ENCODE measurements around the gene GTSE1.

Gene GTSE1

DNA sequence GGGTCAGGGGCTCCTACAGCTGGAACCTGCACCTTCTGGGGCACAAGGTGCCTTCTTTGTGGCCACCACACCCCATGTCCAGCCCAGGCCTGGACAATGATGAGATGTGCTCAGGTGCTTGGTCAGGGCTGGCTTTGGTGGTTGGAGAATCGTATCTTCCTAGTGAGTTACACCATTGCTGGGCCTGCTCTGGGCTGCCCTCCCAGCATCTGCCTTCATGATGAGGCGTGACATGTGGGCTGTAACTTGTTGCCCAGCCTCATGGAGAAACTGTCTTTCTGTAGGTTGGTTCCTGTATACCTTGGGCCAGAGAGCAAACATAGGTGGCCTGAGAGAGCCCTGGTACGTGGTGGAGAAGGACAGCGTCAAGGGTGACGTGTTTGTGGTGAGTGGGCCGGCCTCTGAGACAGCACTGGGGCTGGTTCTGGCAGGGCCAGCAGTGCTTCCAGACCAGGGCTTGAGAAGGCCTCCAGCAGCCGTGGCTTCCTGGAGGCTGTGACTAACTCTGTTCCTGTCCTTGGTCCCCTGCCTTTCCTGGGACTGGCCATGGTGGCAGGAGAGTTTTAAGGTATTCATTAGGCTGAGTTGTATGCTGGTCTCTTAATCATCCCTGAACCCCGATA lies 56.9 kb downstream of the GTSE1 start:
- DNase-seq (ENCODE audit: low spot score), result no peak

DNA sequence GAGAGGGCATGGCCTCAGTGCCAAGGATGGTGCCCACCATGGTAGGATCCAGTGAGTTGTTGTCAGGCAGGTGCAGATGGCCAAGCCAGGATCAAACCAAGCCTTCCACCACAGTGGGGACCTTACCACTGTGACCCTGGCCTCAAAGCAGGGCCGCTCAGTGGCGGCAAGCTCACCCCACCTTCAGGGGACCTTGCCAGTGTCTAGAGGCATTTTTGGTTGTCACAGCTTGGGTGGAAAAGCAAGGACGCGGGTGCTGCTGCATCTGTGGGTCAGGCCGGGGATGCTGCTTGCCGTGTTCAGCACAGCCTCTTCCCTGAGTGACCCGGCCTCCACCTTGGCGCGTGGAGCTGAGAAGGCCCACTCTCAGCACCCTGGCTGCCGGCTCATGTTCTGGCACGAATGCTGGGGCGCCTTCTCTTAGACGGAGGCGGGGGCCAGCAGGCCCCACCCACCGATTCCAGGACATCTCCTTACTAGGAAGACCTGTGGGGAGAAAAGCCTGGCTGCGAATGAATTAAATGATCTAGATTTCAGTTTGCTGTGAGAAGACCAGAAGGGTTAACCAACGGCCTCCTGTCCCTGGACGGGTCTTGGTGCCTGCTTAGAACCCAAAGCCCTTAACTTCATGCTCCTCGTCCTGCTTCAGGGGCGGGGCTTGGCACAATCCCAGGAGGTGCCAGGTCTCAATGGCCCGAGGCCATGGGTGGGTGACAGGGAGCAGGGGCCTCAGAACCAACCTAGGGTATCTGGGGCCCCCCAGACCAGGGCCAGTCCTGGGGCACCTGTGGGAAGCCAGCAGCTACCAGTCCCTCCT lies 57.7 kb downstream of the GTSE1 start:
- DNase-seq (ENCODE audit: low spot score), result no peak

DNA sequence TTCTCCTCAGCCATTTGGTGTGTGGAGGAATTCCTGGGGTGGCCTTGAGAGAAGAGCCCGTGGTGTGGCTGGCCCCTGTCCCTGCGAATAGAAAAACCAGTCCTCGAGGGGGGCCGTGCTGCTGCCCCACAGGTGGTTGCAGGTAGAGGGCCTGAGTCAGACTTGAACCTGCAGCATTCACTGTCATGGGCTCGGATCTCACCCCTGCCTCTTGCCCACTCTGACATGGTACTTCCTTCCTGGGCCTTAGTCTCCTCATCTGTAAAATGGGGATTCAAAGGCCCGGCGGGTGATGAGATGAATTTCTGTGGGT lies 58.3 kb downstream of the GTSE1 start:
- no peak for DNase-seq (ENCODE audit: low spot score)

DNA sequence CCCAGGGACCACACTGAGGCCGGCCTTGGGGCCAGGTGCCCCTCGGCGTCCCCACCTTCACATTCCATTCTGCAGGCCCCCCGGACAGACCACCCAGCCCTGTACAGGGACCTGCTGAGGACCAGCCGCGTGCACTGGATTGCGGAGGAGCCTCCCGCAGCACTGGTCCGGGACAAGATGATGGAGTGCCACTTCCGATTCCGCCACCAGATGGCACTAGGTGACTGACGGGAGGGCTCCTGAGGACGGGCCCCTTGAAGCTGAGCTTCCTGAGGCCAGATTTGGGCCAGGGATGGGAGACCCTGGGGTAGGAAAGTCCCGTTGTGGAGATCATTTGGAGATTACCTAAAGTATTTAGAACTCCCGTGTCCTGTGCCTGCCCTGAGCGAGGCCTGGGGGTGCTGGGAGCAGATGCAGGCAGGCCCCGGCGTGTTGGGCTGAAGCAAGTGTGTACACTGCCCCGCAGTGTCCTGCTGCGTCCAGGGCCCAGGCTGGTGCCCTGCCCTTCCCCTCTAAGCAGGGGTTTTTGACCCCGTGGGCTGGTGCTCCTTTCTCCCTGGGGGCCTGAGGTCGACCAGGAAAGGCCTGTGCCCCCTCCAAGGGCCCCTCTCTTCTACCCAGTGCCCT lies 58.8 kb downstream of the GTSE1 start:
- peak; percentile 85 for DNase-seq (ENCODE audit: low spot score)

DNA sequence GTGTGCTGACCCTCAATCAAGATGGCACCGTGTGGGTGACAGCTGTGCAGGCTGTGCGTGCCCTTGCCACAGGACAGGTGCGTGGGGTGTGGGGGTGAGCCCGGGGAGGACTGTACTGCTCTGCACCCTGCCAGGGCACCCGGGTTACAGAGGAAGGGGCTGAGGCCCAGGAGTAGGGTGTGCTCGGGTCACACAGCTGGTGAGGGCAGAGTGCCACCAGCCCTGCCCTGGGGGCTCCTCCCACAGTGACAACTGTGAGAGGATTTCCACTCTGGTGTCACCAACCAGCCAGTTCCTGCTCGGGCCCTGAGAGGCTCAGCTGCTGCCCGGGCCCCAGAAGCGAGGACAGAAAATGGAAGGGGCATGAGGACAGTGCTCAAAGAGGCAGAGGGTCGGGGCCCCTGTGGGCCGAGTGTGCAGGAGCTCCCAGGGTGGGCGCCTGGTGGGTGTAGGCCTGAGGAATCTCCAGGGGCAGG lies 59.4 kb downstream of the GTSE1 start:
- DNase-seq (ENCODE audit: low spot score), result no peak

DNA sequence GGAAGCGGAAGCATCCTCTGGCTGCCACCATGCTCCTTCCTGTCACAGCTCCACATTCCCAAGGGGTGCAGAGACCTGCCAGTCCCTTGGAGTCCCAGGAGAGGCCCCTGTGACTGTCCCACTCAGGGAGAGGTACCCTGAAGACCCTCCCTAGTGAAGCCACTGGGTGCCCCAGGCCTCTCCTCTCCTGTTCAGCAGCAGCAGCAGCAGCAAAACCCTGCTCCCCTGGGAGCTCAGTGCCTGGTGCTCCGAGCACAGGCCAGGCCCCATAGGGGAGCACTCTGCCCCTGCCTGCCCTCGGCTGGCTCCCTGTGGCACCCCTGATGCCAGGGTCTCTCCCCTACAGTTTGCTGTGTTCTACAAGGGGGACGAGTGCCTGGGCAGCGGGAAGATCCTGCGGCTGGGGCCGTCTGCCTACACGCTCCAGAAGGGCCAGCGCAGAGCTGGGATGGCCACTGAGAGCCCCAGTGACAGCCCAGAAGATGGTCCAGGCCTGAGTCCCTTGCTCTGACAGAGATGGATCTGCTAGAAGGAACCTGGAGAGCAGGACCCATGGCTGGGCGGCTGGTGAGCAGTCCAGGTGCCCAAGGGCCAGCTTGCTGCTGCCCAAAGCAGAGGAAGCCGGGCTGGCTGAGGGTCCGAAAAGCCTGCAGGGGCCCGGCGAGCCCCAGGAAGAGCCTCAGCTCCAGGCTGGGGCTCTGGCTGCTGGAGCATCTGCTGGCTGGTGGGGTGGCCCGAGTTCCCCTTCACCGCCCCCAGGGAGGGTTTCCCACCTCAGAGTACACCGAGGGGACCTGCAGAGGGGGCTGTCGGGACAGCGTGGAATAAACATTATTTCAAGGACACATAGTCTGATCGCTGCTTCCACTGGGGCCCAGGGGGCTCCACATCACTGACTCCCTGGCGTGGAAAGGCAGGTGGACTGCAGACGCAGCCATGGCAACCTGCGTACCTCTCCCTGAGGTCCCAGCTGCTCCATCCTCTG lies 60.1 kb downstream of the GTSE1 start:
- no peak for DNase-seq (ENCODE audit: low spot score)

DNA sequence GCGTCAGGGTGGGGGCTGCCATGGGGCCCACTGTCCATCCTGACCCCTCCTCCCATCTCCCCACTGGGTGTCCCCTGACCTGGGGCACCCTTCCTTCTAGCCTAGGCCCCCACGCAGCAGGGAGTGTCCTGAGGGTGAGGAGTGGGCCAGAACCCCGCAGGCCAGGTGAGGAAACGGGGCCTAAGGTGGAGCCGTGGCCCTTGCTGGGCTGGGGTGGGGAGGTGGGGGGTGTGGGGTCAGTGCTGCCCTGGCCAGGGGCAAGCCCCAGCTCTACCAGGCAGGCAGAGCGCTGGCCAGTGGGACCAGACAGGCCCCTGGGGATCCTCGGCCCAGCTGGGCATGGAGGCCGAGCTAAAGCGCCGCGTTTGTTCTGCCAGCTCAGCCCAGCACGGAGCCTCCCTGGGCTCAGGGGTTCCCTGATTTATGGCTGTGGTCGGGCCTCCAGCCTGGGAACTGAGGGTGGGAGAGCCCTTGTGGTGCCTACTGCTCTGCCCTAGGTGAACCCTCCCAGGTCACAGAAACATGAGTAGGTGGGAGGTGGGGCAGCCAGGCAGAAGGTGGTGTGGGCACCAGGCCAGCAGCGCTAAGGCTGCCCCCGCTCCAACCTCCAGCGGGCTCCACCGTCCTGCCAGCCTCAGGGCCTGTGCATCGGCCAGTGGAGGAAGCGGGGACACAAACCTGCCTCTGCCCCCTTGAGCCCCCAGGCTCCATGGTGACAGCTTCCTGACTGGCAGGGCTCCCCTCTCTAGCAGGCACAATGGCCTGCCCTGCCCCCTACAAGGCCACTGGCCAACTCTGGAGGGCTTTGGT lies 61.2 kb downstream of the GTSE1 start:
- no peak for DNase-seq (ENCODE audit: low spot score)

DNA sequence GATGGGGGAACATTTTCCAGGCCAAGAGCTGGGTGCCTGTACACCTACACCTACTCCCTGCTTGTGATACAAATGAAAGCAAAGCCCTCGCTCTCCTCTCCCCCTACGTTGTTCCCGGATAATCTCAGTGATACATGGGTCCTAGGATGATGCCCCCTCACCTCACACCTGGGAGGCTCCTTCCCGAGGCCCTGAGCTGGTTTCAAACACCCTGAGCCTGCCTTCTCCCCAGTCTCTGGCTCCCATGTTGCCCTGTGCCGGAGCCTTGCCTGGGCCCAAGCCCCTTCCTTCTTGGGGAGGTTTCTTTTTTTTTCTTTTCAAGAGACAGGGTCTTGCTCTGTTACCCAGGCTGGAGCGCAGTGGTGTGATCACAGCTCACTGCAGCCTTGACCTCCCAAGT lies 62.1 kb downstream of the GTSE1 start:
- DNase-seq (ENCODE audit: low spot score), result no peak

DNA sequence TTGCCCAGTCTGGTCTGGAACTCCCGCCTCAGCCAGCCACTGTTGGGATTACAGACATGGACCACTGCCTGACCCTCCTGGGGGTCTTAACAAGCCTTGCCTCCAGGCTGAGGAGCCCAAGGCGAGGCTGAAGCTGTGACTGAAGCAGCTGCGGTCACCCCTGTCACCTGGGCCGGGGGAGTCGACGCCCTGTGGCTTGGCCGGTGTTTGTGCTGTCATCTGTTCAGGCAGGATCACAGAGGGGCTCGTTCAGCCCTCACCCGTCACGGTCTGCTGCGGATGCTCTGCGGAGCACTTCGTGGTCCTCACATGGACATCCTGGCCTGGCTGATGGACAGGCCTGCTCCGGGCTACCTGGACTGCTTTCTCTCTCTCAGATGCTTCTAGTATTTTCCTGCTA lies 62.7 kb downstream of the GTSE1 start:
- no peak for DNase-seq (ENCODE audit: low spot score)

DNA sequence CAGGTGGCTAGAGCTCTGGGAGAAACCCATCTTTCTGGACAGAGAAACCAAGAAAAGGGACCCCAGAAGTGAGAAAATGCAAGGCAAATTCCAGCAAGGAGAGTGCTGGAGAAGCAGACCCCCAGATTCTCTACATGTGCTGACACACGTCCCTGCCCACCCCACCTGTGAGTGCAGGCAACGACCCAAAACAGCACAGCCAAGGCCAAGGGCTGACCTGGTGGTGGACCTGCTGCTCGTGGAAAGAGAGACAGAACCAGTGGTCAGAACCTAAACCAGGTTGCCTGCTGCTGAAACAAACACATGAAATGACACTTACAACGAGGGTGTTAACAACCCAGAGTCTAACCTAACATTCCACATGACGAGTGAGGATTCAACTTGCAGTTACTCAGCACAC lies 63.4 kb downstream of the GTSE1 start:
- DNase-seq (ENCODE audit: low spot score), result no peak

DNA sequence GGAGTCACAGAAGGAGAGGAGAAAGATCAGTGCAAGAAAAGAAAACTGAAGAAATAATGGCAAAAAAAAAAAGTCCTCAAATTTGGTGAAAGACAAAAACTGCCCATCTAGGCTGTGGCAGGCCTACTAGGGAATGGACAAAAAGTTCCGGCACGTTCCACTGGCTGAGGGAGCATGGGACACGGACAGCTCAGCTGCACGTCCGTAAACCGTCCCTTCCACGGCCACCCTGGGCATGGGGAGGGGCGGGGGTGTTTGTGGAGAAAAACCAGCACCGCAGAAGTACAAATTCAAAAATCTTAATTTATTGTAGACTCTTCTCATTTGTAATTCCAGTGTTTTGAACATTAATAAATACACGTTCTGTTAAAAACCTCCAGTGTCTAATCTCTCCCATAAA lies 64.2 kb downstream of the GTSE1 start:
- no peak for DNase-seq (ENCODE audit: low spot score)

DNA sequence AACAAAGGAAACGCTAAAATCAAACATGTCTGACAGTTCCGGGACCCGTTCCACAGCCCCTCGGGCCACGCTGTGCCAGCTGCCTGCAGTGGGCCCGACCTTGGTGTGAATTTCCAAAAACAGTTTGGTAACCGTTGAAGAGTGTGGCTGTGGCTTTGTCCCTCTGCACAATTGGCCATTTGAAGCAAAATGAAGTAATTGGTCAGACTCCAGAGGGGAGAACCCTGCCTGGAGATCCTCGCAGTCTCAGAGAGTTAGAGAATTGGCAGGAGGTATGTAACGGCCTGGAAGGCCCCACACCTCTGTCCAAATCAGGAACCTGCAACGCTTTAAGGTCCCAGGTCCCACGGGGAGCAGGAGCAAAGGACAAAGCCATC lies 65.1 kb downstream of the GTSE1 start:
- no peak for DNase-seq (ENCODE audit: low spot score)

DNA sequence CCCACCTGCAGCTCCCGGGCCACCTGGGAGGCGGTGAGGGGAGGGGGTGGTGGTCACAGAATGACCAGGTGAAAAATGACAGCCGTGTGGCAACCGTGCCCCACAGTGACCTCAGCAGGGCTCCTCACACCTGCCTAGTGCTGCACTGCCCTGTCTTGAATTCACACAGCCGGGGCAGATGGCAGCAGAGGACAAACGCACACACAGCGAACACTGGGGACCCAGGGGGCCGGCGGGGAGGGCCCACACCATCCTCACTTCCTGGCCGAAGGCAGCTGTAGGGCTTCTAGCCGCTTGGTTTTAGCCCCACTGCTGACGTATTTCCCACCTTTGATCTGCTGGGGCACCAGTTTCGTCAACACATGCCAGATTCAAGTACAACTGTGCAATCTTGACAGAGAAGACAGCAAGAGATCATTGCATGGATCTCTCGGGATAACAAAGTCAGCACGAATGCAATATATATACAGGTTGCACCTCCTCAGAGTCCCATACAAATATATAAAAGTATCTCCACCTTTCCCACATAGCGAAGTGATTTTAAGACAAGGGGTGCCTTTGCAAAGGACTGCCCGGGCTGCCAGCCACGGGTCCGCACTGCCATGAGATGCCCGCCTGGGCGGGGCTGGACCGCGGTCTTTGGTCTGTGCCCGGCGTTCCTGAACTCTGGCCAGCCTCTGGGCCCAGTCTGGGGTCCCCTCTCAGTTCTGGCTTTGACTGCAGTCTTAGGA lies 65.7 kb downstream of the GTSE1 start:
- DNase-seq (ENCODE audit: low spot score), result no peak

DNA sequence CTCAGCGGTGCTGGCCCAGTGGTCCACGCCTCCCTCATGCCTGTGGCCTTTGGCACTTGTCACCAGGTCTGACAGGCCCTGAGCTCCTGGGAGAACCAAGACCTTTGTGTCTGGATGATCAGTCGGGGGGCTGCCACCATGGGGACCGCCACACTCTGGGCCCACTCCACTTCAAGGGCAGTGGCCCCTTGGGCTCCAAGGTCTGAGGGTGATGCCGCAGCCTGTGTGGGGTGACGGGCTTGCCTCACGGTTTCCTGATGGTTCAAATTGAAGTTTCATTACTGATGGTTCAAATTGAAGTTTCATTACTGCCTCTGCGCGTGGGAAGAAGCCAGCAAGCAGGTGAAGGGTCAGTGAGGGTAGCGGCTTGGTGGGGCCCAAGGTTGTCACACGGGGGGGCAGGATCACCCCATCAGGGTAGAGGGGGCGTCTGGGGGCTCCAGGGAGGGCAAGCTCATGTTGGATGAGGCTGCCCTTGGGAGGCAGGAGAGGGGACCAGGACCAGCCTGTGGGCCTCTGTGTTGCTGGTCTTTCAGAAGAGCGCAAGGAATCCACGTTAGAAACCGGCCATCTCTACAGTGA lies 66.4 kb downstream of the GTSE1 start:
- no peak for DNase-seq (ENCODE audit: low spot score)

DNA sequence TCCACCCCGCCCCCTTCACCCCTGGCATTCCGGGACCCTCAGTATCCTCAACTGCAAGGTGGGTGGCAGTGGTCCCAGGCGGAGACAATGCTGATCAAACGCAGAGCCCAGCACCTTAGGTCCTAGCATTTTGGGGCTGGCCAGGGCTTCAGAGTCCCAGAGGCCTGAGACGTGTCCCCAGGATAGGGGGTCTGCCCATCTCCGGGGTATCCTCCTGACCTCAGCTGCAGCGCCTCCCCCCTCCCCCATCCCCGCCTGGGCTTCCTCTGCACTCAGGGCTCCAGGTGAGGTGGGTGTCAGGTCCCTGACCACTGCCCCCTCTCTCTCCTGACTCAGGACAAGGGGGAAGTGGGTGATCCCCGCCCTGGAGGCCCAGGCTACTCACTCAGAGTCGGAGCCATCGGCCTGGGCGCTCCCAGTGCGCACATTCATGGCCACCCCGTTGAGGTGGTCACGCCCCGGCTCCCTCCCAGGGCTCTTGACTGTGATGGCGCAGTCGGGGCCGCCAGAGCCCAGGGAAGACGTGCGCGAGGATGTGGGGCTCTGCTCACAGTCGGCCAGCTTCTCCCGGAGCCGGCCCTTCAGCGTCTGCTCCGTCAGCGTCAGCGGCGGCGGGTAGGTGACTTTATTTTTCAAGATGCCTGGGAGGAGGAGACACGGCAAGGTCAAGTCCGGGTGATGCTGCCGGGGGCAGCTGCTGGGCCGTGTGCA lies 67.1 kb downstream of the GTSE1 start:
- no peak for DNase-seq (ENCODE audit: low spot score)

DNA sequence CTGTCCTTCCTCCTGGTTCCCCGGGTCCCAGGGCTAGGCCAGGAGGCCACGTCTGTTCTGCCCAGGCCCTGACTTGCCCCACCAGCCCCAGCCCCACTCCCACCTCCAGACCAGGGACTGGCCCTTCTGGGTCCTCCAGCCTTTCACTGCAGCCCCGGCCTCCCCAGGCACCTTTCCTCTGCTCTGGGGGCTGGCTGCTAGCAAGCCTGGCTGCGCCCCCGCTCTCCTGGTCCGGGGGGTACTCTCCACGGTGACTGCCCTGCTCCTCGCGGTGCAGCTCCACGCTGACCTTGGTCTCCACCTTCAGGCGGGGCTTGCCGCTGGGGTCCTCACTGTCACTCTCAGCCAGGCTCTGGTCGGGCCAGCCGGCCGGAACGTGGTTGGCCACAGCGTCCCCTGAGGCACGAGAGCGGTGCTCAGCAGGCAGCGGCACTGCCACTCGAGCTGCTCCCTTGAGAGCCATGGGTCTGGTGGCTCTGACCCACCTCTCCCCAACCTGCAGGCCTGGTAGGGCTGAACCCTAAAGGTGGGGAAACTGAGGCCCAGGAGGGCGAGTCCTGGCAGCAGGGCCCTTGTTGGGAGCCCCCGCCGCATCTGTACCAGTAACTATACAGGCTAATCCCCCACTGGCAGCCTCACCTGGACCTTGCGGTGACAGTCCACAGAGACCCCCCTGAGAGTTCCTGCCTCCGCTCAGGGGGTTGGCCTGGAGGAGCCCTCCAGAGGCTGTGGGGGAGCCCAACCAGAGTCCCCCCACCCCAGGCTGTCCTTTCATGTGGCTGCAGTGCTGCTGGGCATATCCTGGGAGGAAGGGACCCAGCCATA lies 67.9 kb downstream of the GTSE1 start:
- no peak for DNase-seq (ENCODE audit: low spot score)

DNA sequence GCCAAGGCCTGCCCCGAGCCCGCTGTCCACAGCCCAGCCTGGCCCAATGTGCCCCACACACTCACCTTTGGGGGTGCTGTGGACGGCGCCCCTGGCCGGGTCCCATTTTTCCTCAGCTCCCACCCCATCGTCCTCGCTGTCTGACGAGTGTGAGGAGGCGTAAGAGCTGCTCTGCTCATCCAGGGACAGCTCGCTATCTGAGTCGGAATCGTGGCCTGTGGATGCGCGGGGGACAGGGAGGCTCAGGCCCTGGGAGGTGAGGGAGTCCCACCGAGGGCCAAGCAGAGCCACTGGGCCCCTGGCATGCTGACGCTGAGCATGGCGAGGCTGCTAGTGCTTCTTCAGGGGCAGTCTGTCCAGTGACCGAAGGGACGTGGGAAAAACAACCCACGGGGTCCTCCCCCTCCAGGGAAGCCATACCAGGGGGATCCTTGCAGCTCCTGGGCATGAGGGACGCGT lies 68.5 kb downstream of the GTSE1 start:
- DNase-seq (ENCODE audit: low spot score), result no peak

DNA sequence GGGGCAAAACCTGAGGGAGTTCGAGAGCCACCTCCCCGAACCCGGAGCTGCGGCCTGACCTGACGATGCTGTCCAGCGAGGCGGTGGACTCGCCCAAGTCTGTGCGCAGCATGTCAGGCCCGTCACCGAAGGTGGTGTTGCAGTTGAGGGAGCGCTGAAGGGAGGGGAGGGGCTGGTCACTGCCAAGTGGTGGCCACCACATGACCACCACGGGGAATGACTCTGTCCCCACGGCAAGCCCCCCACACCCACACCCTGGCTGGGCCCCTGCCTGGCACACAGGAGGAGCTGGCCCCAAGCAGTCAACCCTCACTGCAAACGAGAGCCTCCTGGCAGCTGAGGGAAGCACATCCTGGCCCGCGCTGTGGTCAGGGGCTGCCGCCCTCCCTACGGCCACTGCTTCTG lies 69.7 kb downstream of the GTSE1 start:
- no peak for DNase-seq (ENCODE audit: low spot score)
